NCI-H774 (cell line): ENCODE measurements around the gene CD14.
"Not testable (repeated sequence)": the region's sequence is repeated elsewhere in the genome, so short reads cannot be mapped to it uniquely, and the experiment has no call there.

Experiments
- DNase-seq: peaks from one replicate; lab custom pipeline; 2025; lab: John Stamatoyannopoulos, UW

CD14 gene

GRCh38 chr5:140633021-140633471 is at the start of gene CD14:
Gene CD14 (minus strand): TSS chr5:140633175. CDS start chr5:140633071, 104 bp downstream.
- no peak for DNase-seq

- DNase-seq: no peak
Measured at GRCh38 chr5:140678993-140679392, 46.0 kb upstream of the CD14 start.

DNA sequence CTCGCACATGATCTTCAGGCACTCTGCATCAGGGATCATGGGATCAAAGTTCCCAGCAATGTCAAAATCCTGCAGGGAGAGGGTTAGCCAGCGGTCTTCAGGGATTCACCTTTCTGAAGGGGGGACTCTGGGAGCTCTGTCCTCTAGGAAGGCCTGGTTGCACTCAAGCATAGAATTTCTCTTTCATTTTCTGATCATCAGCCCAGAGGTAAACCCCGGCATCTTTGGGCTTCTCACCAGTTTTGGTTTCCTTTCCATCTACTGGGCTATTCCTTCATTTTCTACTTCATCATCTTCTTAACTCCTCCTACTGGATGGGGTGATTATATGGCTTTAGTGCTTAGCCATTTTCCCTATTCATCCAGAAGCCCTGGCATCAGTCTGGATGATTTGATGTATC is 45.0 kb upstream of the CD14 start:
- DNase-seq: no peak

DNA sequence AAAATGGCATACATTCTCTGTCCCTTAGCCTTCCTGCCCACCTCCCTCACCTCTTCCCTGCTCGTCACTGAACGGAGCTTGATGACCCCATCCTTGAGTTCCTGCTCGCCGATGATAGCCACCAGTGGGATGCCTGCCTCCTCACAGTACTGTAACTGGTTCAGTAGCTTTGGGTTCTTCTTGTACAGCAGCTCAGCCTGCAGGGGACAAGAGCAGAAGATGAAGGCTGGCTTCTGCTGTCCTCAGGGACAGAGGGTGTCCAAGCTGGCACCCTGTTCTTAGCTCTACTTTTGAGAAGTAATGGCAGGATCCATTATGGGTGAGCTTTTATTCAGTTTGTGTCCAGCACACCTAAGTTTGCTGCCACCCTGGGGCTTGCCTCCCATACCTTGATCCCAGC is 41.7 kb upstream of the CD14 start:
- DNase-seq: no peak

DNA sequence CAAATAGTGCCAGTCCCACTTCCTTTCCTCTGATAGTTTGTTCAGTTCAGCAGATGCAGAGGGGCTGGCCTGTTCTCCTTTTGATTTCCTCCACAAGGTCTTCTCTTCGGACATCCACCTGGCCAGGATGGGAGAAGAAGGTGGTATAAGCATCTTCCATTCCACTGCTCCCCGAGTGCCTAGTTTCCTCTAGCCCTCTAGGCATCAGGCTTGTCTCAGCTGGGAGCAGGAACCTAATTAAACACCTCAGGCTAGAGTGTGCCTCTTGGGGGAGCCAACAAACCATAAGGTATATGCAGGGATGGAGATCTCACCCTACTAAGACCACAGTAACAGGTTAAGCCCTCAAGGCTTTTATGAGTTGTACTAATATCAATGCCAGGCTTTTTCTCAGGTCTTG is 41.2 kb upstream of the CD14 start:
- no peak for DNase-seq

DNA sequence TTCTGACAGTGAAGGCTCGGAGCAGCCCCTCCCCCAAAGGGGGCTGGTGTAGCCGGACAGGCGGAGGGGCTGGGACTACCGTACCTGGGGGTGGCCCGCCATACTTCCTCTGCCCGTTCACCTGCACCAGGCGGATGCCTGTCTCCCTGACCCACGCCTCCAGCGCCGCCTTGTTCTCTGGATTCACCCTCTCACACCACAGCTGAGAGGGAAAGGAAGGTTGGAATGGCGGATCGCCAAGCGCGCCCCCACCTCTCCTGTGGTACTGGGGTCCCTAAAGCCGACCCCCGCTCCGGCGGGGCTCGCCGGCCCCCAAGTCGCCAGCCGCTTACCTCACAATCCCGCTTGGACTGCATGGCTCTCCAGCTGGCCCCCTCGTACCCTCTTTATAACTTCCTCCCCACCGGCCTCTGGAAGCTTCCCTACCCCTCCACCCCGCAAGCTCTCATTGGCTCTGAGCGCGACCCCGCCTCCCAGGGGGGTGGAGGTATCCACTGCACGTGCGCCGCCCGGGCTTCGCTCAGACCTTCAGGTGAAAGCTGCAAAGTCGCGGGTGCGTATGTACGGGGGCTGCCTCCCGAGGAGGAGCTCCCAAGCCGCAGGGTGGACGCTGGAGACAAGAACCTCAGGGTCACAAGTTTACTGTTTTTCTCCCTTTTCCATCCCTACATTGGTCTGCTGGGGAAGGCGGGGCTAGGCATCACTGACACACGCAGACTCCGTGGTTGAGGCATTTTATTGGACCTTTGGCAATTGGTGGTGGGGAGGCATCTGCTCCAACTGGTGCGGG is 40.4 kb upstream of the CD14 start, which contains the start of gene DND1:
TSS of gene DND1 (minus strand) at position 390 of the 790 bp plus-strand sequence. CDS start at position 356, 34 bp downstream.
- DNase-seq: no peak

GRCh38 chr5:140672455-140673186 is 39.6 kb upstream of the CD14 start:
- DNase-seq: no peak

GRCh38 chr5:140671472-140672125 is 38.6 kb upstream of the CD14 start:
- no peak for DNase-seq

GRCh38 chr5:140671035-140671434 is 38.1 kb upstream of the CD14 start:
- DNase-seq: not testable (repeated sequence)

DNA sequence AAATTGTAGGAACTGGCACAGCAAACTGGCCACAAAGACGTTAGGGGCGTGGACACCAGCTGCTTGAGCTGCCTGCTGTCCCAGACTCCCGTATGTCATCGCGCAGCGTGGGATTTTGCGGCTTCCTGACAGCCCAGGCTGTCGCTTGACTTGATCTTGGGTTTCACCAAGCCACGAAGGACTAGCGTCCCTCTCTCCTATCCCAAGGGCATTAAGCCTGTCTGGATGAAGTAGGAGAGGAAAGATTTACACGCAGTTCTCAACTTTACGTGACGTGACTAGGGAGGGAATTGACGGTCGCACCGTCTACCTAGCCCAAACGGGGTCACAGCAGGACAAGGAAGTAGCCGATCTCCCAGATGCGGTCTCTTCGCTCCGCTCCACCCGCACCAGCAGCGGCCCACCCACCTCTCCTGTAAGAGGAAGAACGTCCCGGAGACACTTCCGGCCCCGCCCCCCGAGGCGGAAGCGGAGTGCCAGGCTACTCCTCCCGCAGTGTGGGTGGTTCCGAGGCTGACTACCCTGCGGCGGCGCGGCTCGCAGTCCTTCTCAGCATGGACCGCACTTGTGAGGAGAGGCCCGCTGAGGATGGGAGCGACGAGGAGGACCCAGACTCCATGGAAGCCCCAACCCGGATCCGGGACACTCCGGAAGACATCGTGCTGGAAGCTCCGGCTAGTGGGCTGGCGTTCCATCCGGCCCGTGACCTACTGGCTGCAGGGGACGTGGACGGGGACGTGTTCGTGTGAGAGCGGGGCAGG is 31.6 kb upstream of the CD14 start, which contains the start of gene WDR55:
TSS of gene WDR55 (plus strand) at position 546 of the 761 bp plus-strand sequence. CDS start at position 555, 9 bp downstream.
- peak; percentile 91 for DNase-seq

- no peak for DNase-seq
Measured at GRCh38 chr5:140664030-140664358, 31.0 kb upstream of the CD14 start.

DNA sequence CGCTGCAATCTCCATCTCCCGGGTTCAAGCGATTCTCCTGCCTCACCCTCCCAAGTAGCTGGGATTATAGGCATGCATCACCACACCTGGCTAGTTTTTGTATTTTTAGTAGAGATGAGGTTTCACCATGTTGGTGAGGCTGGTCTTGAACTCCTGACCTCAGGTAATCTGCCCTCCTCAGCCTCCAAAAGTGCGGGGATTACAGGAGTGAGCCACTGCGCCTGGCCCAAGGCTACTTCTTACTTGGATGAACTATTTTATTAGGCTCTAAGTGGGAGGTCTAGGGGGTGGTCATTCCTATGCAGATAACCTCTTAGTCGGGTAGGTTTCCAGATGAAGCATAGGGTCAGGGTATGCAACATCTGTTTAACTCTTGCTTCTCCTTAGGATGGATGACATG is 27.4 kb upstream of the CD14 start:
- DNase-seq: not testable (repeated sequence)

GRCh38 chr5:140658870-140659269 is 25.9 kb upstream of the CD14 start:
- no peak for DNase-seq

DNA sequence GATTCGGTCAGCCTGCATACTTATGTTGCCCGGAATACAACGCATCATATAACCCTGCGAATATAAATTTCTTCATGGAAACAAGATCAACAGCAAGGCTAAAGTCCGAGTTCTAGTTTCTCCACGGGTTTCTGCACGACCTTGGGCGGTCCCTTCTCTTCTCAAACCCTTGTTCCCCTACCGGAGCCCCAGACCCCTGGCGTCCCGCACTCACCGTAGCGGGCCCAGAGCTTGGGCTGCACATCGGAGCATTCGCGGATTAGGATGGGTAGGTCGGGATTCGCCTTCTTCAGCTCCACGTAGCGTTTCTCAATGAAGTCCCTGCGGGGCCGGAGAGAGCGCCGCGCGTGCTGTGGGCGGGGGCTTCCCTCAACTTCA is 14.1 kb upstream of the CD14 start:
- no peak for DNase-seq

DNA sequence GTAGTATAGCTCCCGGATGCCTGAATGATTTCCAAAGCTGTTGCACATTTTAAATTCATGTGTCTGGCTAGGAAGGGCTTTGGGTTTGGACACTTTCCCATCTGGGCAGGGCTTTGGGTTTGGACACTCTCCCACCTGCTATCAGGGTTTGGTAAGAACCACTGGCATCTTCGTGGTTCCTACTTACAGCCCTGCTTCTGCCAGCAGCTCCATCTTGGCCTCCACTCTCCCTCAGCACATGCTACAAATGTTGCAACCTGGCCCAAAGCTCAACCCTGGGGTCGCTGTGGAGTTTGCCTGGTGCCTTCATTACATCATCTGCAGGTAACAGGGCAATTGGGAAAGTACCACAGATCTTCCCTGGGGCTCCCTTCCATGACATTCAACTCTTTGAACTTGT is 9.7 kb upstream of the CD14 start:
- DNase-seq: no peak

GRCh38 chr5:140641716-140642115 is 8.7 kb upstream of the CD14 start:
- no peak for DNase-seq

GRCh38 chr5:140639148-140639981 is 6.4 kb upstream of the CD14 start, which contains the start of gene TMCO6:
Gene TMCO6 (plus strand): TSS chr5:140639451. CDS start chr5:140639528, 77 bp downstream.
- DNase-seq: peak; percentile 93

GRCh38 chr5:140638898-140639147 is 5.8 kb upstream of the CD14 start:
- not testable (repeated sequence) for DNase-seq

DNA sequence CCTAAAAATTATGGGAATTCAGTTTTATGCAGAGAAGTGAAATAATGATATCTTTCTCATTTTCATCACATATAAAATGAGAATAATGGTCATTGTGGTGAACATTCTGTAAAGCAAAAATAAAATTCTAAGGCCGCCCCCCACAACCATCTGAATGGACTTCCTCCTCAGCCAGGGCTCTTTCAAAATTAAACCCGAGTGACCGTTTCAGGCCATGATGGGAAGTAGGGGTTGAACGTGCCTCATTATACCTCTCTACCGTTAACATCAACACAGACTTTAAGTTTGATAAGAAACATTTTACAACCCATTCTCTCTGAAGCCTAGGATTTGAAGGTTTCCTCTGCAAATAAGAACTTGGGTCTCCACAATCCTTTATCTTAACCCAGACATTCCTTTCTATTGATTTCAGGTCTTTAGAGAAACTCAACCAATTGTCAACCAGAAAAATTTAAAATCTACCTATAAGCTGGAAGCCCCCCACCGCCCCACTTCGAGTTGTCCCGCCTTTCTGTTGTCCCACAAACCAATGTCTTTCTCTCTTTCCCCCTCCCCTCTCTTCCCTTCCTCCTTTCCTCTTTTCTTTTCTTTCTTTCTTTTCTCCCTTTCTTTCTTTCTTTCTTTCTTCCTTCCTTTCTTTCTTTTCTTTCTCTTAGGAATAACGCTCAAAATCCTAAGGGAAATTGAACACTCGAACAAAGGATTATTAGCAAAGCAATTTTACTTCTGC is 4.6 kb upstream of the CD14 start:
- no peak for DNase-seq
